ENCODE data around the gene FAM117B. TPM values are rescaled to one million over a fixed set of nuclear protein-coding genes. Genes with fewer than 3 reads are reported as not detected.
A peak's percentile ranks its signal among the peaks of the same experiment; 100 is the strongest.
"Not testable (repeated sequence)": the region's sequence is repeated elsewhere in the genome, so short reads cannot be mapped to it uniquely, and the experiment has no call there.

The FAM117B gene
- total RNA-seq, 2 donors from 2014 or later = 7.0 to 17.1 TPM

DNA sequence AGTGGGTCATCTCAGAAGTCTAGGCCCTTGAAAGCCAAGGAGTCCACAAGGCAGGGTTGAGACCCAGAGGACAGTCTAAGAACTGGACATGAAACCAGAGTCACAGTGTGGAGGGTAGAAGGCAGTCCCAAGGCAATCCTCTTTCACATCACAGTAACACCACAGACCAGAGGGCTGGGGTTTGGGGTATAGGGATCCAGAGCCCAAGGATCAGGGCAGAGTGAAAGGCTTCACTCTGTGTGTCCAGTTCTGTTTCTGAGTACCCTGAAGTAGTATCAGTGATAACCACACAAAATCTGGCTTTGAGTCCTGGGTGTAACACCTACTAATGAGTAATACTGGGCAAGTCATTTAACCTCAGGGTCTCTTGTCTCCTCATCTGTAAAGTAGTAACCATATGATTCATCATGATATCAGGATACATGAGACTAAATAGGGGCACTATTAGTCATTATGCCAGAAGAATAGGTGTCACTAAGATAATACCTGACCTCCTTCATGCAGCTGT, 145.8 kb downstream of the FAM117B start:
- no peaks in the 10 kb centered on the region for H3K36me3 ChIP-seq (replicated peaks in 1 of 2; ENCODE audit: insufficient read depth in 1 of 2, low read depth in 2 of 2)
- DNase-seq (no peak), ATAC-seq (no peak)
- H3K4me3 ChIP-seq = no peak overlapping the region
- H3K27me3 ChIP-seq = no peaks in the 10 kb centered on the region
- intact Hi-C loops (cut with DNase I) = no loop called here
- H3K27ac ChIP-seq = no peak overlapping the region
- H3K4me1 ChIP-seq = peaks cover 22% of the 10 kb centered on the region
- TF ChIP-seq, protein P1, sequence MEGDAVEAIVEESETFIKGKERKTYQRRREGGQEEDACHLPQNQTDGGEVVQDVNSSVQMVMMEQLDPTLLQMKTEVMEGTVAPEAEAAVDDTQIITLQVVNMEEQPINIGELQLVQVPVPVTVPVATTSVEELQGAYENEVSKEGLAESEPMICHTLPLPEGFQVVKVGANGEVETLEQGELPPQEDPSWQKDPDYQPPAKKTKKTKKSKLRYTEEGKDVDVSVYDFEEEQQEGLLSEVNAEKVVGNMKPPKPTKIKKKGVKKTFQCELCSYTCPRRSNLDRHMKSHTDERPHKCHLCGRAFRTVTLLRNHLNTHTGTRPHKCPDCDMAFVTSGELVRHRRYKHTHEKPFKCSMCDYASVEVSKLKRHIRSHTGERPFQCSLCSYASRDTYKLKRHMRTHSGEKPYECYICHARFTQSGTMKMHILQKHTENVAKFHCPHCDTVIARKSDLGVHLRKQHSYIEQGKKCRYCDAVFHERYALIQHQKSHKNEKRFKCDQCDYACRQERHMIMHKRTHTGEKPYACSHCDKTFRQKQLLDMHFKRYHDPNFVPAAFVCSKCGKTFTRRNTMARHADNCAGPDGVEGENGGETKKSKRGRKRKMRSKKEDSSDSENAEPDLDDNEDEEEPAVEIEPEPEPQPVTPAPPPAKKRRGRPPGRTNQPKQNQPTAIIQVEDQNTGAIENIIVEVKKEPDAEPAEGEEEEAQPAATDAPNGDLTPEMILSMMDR (IDR thresholded peaks at IDR 0.05) = no peak
- no peak for TF ChIP-seq POLR2A (IDR thresholded peaks at IDR 0.05)
- no peaks in the 10 kb centered on the region for H3K9me3 ChIP-seq

DNA sequence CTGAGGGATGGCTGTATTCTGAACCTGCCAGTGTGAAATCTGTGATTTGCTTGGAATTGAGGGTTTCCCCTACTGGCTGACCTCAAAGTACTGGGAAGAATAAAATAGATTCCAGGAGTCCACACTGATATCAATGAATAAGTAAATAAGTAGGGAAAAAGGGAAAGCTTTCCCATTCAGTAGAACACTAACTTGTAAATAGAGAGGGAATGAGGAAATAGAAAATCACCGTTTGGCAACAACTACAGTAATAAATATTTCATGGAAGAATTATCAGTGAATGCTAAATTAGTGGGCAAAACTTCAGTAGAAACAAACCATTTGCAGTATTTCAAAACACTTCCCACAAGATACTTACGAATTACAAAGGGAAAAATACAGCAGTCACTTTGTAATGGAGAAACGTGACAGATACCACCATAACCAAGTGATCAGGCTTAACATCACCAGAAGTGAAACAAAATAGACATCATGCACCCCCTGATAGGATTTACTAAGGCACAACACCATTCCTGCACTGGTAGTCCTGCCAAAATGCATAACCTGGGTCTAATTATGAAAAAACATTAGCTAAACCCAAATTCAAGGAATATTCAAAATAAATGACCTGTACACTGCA, 148.3 kb downstream of the FAM117B start:
- Histone ChIP-seq H3K4me1 (peaks cover 22% of the 10 kb centered on the region), H3K27ac (peak overlapping the region; percentile 7 to 67 (median 46)), H3K36me3 (replicated peaks in 1 of 2; ENCODE audit: insufficient read depth in 1 of 2, low read depth in 2 of 2) (no peaks in the 10 kb centered on the region), H3K4me3 (no peak overlapping the region), H3K9me3 (no peaks in the 10 kb centered on the region), H3K27me3 (no peaks in the 10 kb centered on the region)
- WGBS, 2 donors = 35 to 39% methylated on average over 3 of the region's 3 CpGs
- ATAC-seq (peak; percentile 69), DNase-seq (no peak)
- TF ChIP-seq POLR2A (IDR thresholded peaks at IDR 0.05) = no peak
- TF ChIP-seq, protein P1 (IDR thresholded peaks at IDR 0.05) = no peak
- intact Hi-C loops (cut with DNase I) = no loop called here

DNA sequence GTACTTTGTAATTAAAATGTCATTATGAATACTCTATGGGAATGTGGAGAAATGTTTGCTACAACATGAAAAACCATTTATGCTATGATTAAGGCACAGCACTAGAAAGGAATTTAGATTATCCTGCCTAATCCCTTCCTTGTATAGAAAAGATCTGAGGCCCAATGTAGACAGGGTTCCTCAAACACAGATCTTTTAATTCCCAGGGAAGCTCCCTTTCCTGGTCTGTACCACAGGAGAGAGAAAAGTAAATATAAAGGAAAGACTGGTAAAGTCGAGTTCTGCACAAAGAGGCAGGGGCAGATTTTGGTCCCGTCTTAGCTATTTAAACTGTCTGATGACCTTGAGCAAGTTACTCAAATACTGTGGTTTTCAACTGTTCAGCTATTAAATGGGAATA, 152.1 kb downstream of the FAM117B start:
- H3K27ac ChIP-seq = peak overlapping the region in 1 of 4 donors; percentile 12
- no peak for TF ChIP-seq POLR2A (IDR thresholded peaks at IDR 0.05)
- TF ChIP-seq, protein P1 (IDR thresholded peaks at IDR 0.05) = no peak
- DNase-seq (no peak), ATAC-seq (no peak)
- no peaks in the 10 kb centered on the region for H3K9me3 ChIP-seq
- H3K4me1 ChIP-seq = peaks cover 11% of the 10 kb centered on the region
- no peaks in the 10 kb centered on the region for H3K27me3 ChIP-seq
- no peaks in the 10 kb centered on the region for H3K36me3 ChIP-seq (replicated peaks in 1 of 2; ENCODE audit: insufficient read depth in 1 of 2, low read depth in 2 of 2)
- no peak overlapping the region for H3K4me3 ChIP-seq
- intact Hi-C loops (cut with DNase I) = no loop called here
- 12 to 19% methylated on average over 2 of the region's 2 CpGs for WGBS, 2 donors

DNA sequence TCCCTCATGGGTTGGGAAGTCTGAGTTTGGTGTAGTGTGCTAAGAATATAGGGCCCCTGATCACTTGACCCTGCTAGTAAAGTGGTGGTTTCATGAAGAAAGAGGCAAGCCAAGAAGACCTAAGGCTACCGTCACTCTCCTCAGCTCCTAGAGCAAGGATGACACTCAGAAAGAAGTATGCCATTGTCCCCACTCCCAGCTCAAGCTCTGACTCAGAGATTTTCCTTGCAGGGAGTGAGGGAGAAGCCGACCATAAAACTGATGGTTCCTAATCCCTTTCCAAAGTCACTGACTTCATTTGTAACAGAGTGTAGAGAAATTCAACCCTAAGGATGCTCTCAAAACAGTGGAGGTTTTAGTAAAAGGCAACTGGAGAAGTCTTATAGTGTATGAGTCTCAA, 155.9 kb downstream of the FAM117B start:
- H3K36me3 ChIP-seq (replicated peaks in 1 of 2; ENCODE audit: insufficient read depth in 1 of 2, low read depth in 2 of 2) = no peaks in the 10 kb centered on the region
- intact Hi-C loops (cut with DNase I) = no loop called here
- no peaks in the 10 kb centered on the region for H3K9me3 ChIP-seq
- H3K27me3 ChIP-seq = no peaks in the 10 kb centered on the region
- H3K27ac ChIP-seq = no peak overlapping the region
- DNase-seq (no peak), ATAC-seq (no peak)
- no peak for TF ChIP-seq POLR2A (IDR thresholded peaks at IDR 0.05)
- TF ChIP-seq, protein P1 (IDR thresholded peaks at IDR 0.05) = no peak
- no peak overlapping the region for H3K4me3 ChIP-seq
- no peaks in the 10 kb centered on the region for H3K4me1 ChIP-seq
- WGBS, 2 donors = 91 to 96% methylated on average over 2 of the region's 2 CpGs

DNA sequence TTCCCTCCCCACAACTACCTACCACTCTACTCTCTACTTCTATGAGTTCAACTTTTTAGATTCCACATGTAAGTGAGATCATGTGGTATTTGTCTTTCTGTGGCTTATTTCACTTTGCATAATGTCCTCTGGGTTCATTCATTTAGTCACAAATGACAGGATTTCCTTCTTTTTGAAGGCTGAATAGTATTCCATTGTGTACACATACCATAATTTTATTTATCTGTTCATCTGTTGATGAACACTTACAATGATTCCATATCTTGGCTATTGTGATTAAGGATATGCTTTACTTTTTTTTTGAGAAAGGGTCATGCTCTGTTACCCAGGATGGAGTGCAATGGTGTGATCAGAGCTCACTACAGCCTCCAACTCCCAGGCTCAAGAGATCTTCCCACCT, 163.2 kb downstream of the FAM117B start:
- Histone ChIP-seq H3K27ac (no peak overlapping the region), H3K9me3 (no peaks in the 10 kb centered on the region), H3K4me3 (no peak overlapping the region), H3K36me3 (replicated peaks in 1 of 2; ENCODE audit: insufficient read depth in 1 of 2, low read depth in 2 of 2) (no peaks in the 10 kb centered on the region), H3K27me3 (no peaks in the 10 kb centered on the region), H3K4me1 (peaks cover 10% of the 10 kb centered on the region)
- ATAC-seq = no peak
- no peak for TF ChIP-seq POLR2A (IDR thresholded peaks at IDR 0.05)
- TF ChIP-seq, protein P1 (IDR thresholded peaks at IDR 0.05) = no peak
- intact Hi-C loops (cut with DNase I) = no loop called here
- DNase-seq = no peak

DNA sequence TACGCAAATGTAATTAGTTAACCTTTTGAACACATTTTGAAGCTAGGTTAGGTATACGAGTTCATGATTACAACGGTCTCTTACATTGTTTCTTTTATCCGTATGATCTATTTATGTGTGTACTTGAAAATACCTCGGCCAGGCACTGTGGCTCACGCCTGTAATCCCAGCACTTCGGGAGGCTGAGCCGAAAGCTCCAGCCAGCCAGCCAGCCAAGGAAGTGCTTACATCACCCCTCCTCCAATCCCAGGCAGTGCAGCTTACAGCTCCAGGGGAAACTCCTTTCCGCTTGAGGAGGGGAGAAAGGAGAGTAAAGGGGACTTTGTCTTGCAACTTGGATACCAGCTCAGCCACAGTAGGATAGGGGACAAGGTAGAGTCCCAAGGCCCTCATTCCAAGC, 171.1 kb downstream of the FAM117B start:
- H3K27ac ChIP-seq; H3K36me3 ChIP-seq (replicated peaks in 1 of 2; ENCODE audit: insufficient read depth in 1 of 2, low read depth in 2 of 2); H3K27me3 ChIP-seq; H3K4me3 ChIP-seq; DNase-seq; ATAC-seq; intact Hi-C loops (cut with DNase I); H3K9me3 ChIP-seq: not testable (repeated sequence)
- H3K4me1 ChIP-seq = peaks cover 14% of the 10 kb centered on the region
- 81 to 82% methylated on average over 9 of the region's 9 CpGs for WGBS, 2 donors

DNA sequence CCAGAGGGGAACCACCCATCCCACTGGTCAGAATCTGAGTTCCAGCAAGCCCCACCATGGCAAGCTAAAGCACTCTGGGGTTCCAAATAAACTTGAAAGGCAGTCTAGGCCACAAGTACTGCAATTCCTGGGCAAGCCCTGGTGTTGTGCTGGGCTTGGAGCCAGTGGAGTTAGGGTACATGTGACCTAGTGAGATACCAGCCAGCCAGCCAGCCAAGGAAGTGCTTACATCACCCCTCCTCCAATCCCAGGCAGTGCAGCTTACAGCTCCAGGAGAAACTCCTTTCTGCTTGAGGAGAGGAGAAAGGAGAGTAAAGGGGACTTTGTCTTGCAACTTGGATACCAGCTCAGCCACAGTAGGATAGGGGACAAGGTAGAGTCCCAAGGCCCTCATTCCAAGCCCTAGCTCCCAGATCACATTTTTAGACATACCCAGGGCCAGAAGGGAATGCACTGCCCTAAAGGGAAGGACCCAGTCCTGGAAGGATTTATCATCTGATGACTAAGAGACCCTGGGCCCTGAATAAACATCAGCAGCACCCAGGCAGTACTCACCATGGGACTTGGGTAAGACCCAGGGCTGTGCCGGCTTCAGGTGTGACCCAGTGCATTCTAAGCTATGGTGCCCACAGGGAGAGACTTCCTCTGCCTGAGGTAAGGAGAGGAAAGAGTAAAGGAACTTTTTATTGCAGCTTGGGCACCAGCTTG, 172.8 kb downstream of the FAM117B start:
- intact Hi-C loops (cut with DNase I); H3K4me1 ChIP-seq; H3K36me3 ChIP-seq (replicated peaks in 1 of 2; ENCODE audit: insufficient read depth in 1 of 2, low read depth in 2 of 2); H3K9me3 ChIP-seq; H3K27me3 ChIP-seq; H3K27ac ChIP-seq; H3K4me3 ChIP-seq: not testable (repeated sequence)
- peak; percentile 80 to 87 (median 84) for DNase-seq
- peak; percentile 93 for ATAC-seq
- 86% methylated on average over 1 of the region's 1 CpG for WGBS, 2 donors
